ENCODE measurements around the gene SDHB. TPM values are rescaled to one million over a fixed set of nuclear protein-coding genes. Genes with fewer than 3 reads are reported as not detected.

Gene SDHB
- total and polyA plus RNA-seq, 2 of the 8 experiments (the other 6 are each of a cell fraction or from before 2014, with no cell fraction given), result 84.0 to 98.7 TPM

DNA sequence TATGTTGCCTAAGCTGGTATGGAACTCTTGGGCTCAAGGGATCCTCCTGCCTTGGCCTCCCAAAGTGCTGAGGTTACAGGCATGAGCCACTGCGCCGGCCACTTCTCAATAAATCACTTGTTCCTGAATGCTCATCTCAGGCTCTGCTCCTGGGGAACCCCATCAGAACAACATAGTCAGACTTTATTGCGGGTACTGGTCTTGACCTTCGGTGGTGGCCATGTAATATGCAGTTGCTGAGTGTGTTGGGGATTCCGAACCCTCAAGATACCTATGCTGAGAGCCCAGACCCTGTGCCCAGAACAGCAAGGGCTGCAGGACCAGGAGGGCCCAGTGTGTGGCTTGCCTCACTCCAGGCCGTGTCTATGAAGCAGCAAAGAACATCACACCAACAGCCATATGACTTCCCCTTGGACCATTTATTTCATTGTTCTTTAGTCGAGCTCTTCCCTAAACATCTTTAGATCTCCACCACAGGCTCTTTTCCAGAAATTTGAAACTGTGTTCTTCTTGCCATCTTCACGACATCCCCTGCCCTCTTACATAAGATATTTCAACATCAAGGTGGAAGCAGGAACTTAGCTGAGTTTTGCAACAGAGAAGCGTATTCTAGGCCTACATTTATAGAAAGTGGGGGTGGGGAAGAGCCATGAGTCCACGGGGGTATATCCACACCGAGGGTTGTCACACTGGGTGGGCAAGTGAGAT lies 12.7 kb upstream of the SDHB start (continued):
- TF ChIP-seq CHD7 (IDR thresholded peaks at IDR 0.05; ENCODE audit: insufficient replicate concordance, low read length) (no peak), NRF1 (IDR thresholded peaks at IDR 0.05; ENCODE audit: low read depth, low read length) (no peak), SP4 (IDR thresholded peaks at IDR 0.05; ENCODE audit: low read length) (no peak), TEAD4 (IDR thresholded peaks at IDR 0.05; ENCODE audit: low read depth, low read length) (no peak)
